M059J (cell line): ENCODE measurements around the gene FLNC. TPM values are rescaled to one million over a fixed set of nuclear protein-coding genes. Genes with fewer than 3 reads are reported as not detected.
A peak's percentile ranks its signal among the peaks of the same experiment; 100 is the strongest.

Source experiments
- DNase-seq: peaks from one replicate; pipeline ENCODE4 v3.0.0-alpha.2; 2012; ENCODE audit warnings: low read depth
- total RNA-seq: library from RNA; depleted of rRNA; stranded (reverse); fragments of >200 nt; shearing (Covaris generic); gene quantifications from 2 replicates; pipeline ENCODE4 v1.2.3, GENCODE V29; 2014

FLNC gene
- total RNA-seq, 1 experiment from 2014 or later = 150 TPM

- no peak for DNase-seq
Observed at GRCh38 chr7:128801667-128802418, 28.4 kb upstream of the FLNC start.

GRCh38 chr7:128804484-128804883 is 25.7 kb upstream of the FLNC start:
- no peak for DNase-seq

GRCh38 chr7:128805225-128805624 is 25.0 kb upstream of the FLNC start:
- DNase-seq = no peak

- DNase-seq = no peak
Observed at GRCh38 chr7:128807191-128807590, 23.0 kb upstream of the FLNC start.

- no peak for DNase-seq
Observed at GRCh38 chr7:128809363-128809762, 20.8 kb upstream of the FLNC start.

- no peak for DNase-seq
Observed at GRCh38 chr7:128810473-128810872, 19.7 kb upstream of the FLNC start.

- DNase-seq = no peak
Observed at GRCh38 chr7:128810997-128811396, 19.2 kb upstream of the FLNC start.

- no peak for DNase-seq
Observed at GRCh38 chr7:128811631-128812430, 18.4 kb upstream of the FLNC start.

- DNase-seq = no peak
Observed at GRCh38 chr7:128812514-128813168, 17.6 kb upstream of the FLNC start.

GRCh38 chr7:128814499-128814898 is 15.7 kb upstream of the FLNC start:
- DNase-seq = no peak

- no peak for DNase-seq
Observed at GRCh38 chr7:128815289-128815942, 14.8 kb upstream of the FLNC start.

- DNase-seq = no peak
Observed at GRCh38 chr7:128818694-128819093, 11.5 kb upstream of the FLNC start.

- DNase-seq = no peak
Observed at GRCh38 chr7:128821724-128822123, 8.5 kb upstream of the FLNC start.

GRCh38 chr7:128826512-128826911 is 3.7 kb upstream of the FLNC start:
- DNase-seq = no peak

GRCh38 chr7:128826916-128827247 is 3.3 kb upstream of the FLNC start:
- DNase-seq = no peak

- DNase-seq = peak; percentile 95
Observed at GRCh38 chr7:128827248-128827958, 2.8 kb upstream of the FLNC start.

GRCh38 chr7:128827971-128828711 is 2.1 kb upstream of the FLNC start:
- DNase-seq = peak; percentile 92

GRCh38 chr7:128829391-128830166 is 627 bp upstream of the FLNC start:
- DNase-seq = peak; percentile 90

- DNase-seq = peak; percentile 75
Observed at GRCh38 chr7:128831178-128831993, 1.2 kb downstream of the FLNC start.
